GM12892 (cell line): ENCODE measurements around the gene EFCC1.

Experiments used
- POLR2A ChIP-seq: IDR thresholded peaks from 2 replicates; pipeline ENCODE4 v1.6.1; 2011; ENCODE audit warnings: low read depth, low read length, control low read depth
- POLR2AphosphoS5 ChIP-seq: IDR thresholded peaks from 2 replicates; pipeline ENCODE4 v1.6.1; 2011; ENCODE audit warnings: low read depth, low read length, control low read depth
- TAF1 ChIP-seq: IDR thresholded peaks from 2 replicates; pipeline ENCODE4 v1.6.1; 2011; ENCODE audit warnings: low read depth, mild to moderate bottlenecking, control low read depth, low read length, borderline replicate concordance

GRCh38 chr3:129003578-129004112 is 2.5 kb downstream of the EFCC1 start:
- TF ChIP-seq POLR2AphosphoS5 (no peak), POLR2A (no peak), TAF1 (no peak)
